ENCODE data around the gene ACAA1.

The ACAA1 gene

GRCh38 chr3:38147421-38147820 lies 10.5 kb upstream of the ACAA1 start:
- TF ChIP-seq YY1 (IDR thresholded peaks at IDR 0.05; ENCODE audit: insufficient read depth, insufficient read length) (no peak), SUZ12 (IDR thresholded peaks at IDR 0.05; ENCODE audit: extremely low read depth, insufficient read depth, insufficient read length) (no peak), ZNF274 (IDR thresholded peaks at IDR 0.05; ENCODE audit: low read depth, low read length) (no peak)
- no peak for DNase-seq (ENCODE audit: low read depth, low spot score)

GRCh38 chr3:38146504-38146903 lies 9.6 kb upstream of the ACAA1 start:
- TF ChIP-seq ZNF274 (IDR thresholded peaks at IDR 0.05; ENCODE audit: low read depth, low read length) (no peak), SUZ12 (IDR thresholded peaks at IDR 0.05; ENCODE audit: extremely low read depth, insufficient read depth, insufficient read length) (no peak), YY1 (IDR thresholded peaks at IDR 0.05; ENCODE audit: insufficient read depth, insufficient read length) (no peak)
- peaks cover 5% of the 10 kb centered on the region for H3K36me3 ChIP-seq (ENCODE audit: insufficient read depth, insufficient read length, low read length)
- H3K9me3 ChIP-seq (ENCODE audit: insufficient read depth, low read length) = peaks cover 6% of the 10 kb centered on the region; the same call in 1 of the 2 replicates
- no peak overlapping the region for H3K9ac ChIP-seq (ENCODE audit: insufficient read length, low read depth)
- no peaks in the 10 kb centered on the region for H3K4me1 ChIP-seq (ENCODE audit: insufficient read depth, insufficient read length)
- no peak for DNase-seq (ENCODE audit: low read depth, low spot score)
- H3K4me3 ChIP-seq (ENCODE audit: insufficient read length, low read depth) = no peak overlapping the region
- no peaks in the 10 kb centered on the region for H3K27me3 ChIP-seq (ENCODE audit: insufficient read depth, insufficient read length)

More at GRCh38 chr3:38147421-38147820, 10.5 kb upstream of the ACAA1 start:
- H3K4me1 ChIP-seq (ENCODE audit: insufficient read depth, insufficient read length) = no peaks in the 10 kb centered on the region
- no peaks in the 10 kb centered on the region for H3K27me3 ChIP-seq (ENCODE audit: insufficient read depth, insufficient read length)
- peaks cover 6% of the 10 kb centered on the region; the same call in 1 of the 2 replicates for H3K9me3 ChIP-seq (ENCODE audit: insufficient read depth, low read length)
- no peak overlapping the region for H3K4me3 ChIP-seq (ENCODE audit: insufficient read length, low read depth)
- no peak overlapping the region for H3K9ac ChIP-seq (ENCODE audit: insufficient read length, low read depth)
- no peaks in the 10 kb centered on the region for H3K36me3 ChIP-seq (ENCODE audit: insufficient read depth, insufficient read length, low read length)

- DNase-seq (ENCODE audit: low read depth, low spot score) = no peak
- peaks cover 9% of the 10 kb centered on the region for H3K4me1 ChIP-seq (ENCODE audit: insufficient read depth, insufficient read length)
- H3K27me3 ChIP-seq (ENCODE audit: insufficient read depth, insufficient read length) = peaks cover 20% of the 10 kb centered on the region
- no peak overlapping the region for H3K9ac ChIP-seq (ENCODE audit: insufficient read length, low read depth)
- peaks cover 18% of the 10 kb centered on the region for H3K36me3 ChIP-seq (ENCODE audit: insufficient read depth, insufficient read length, low read length)
- no peak overlapping the region for H3K4me3 ChIP-seq (ENCODE audit: insufficient read length, low read depth)
- H3K9me3 ChIP-seq (ENCODE audit: insufficient read depth, low read length) = peaks cover 6% of the 10 kb centered on the region; the same call in 1 of the 2 replicates
- no peak for TF ChIP-seq YY1 (IDR thresholded peaks at IDR 0.05; ENCODE audit: insufficient read depth, insufficient read length)
- TF ChIP-seq ZNF274 (IDR thresholded peaks at IDR 0.05; ENCODE audit: low read depth, low read length) = no peak
- TF ChIP-seq SUZ12 (IDR thresholded peaks at IDR 0.05; ENCODE audit: extremely low read depth, insufficient read depth, insufficient read length) = no peak
These were observed 6.6 kb upstream of the ACAA1 start for GRCh38 chr3:38143511-38143910.

GRCh38 chr3:38142959-38143358 lies 6.0 kb upstream of the ACAA1 start:
- Histone ChIP-seq H3K9me3 (ENCODE audit: insufficient read depth, low read length) (peaks cover 6% of the 10 kb centered on the region; the same call in 1 of the 2 replicates), H3K9ac (ENCODE audit: insufficient read length, low read depth) (no peak overlapping the region), H3K4me3 (ENCODE audit: insufficient read length, low read depth) (no peak overlapping the region), H3K27me3 (ENCODE audit: insufficient read depth, insufficient read length) (peaks cover 25% of the 10 kb centered on the region), H3K4me1 (ENCODE audit: insufficient read depth, insufficient read length) (peaks cover 11% of the 10 kb centered on the region), H3K36me3 (ENCODE audit: insufficient read depth, insufficient read length, low read length) (peaks cover 18% of the 10 kb centered on the region)
- no peak for TF ChIP-seq ZNF274 (IDR thresholded peaks at IDR 0.05; ENCODE audit: low read depth, low read length)
- no peak for TF ChIP-seq YY1 (IDR thresholded peaks at IDR 0.05; ENCODE audit: insufficient read depth, insufficient read length)
- no peak for TF ChIP-seq SUZ12 (IDR thresholded peaks at IDR 0.05; ENCODE audit: extremely low read depth, insufficient read depth, insufficient read length)
- DNase-seq (ENCODE audit: low read depth, low spot score) = no peak

- no peak overlapping the region for H3K9ac ChIP-seq (ENCODE audit: insufficient read length, low read depth)
- H3K4me3 ChIP-seq (ENCODE audit: insufficient read length, low read depth) = no peak overlapping the region
- no peak for DNase-seq (ENCODE audit: low read depth, low spot score)
- H3K4me1 ChIP-seq (ENCODE audit: insufficient read depth, insufficient read length) = peaks cover 14% of the 10 kb centered on the region
- H3K27me3 ChIP-seq (ENCODE audit: insufficient read depth, insufficient read length) = peaks cover 27% of the 10 kb centered on the region
- peaks cover 4% of the 10 kb centered on the region; the same call in 1 of the 2 replicates for H3K9me3 ChIP-seq (ENCODE audit: insufficient read depth, low read length)
- peaks cover 18% of the 10 kb centered on the region for H3K36me3 ChIP-seq (ENCODE audit: insufficient read depth, insufficient read length, low read length)
- TF ChIP-seq YY1 (IDR thresholded peaks at IDR 0.05; ENCODE audit: insufficient read depth, insufficient read length) (no peak), SUZ12 (IDR thresholded peaks at IDR 0.05; ENCODE audit: extremely low read depth, insufficient read depth, insufficient read length) (no peak), ZNF274 (IDR thresholded peaks at IDR 0.05; ENCODE audit: low read depth, low read length) (no peak)
These were observed 5.0 kb upstream of the ACAA1 start for GRCh38 chr3:38141952-38142273.

GRCh38 chr3:38141173-38141951 lies 4.4 kb upstream of the ACAA1 start:
- Histone ChIP-seq H3K36me3 (ENCODE audit: insufficient read depth, insufficient read length, low read length) (peaks cover 18% of the 10 kb centered on the region), H3K4me1 (ENCODE audit: insufficient read depth, insufficient read length) (peaks cover 14% of the 10 kb centered on the region), H3K27me3 (ENCODE audit: insufficient read depth, insufficient read length) (peaks cover 27% of the 10 kb centered on the region), H3K9ac (ENCODE audit: insufficient read length, low read depth) (no peak overlapping the region), H3K4me3 (ENCODE audit: insufficient read length, low read depth) (no peak overlapping the region), H3K9me3 (ENCODE audit: insufficient read depth, low read length) (no peaks in the 10 kb centered on the region)
- TF ChIP-seq YY1 (IDR thresholded peaks at IDR 0.05; ENCODE audit: insufficient read depth, insufficient read length) (no peak), ZNF274 (IDR thresholded peaks at IDR 0.05; ENCODE audit: low read depth, low read length) (no peak), SUZ12 (IDR thresholded peaks at IDR 0.05; ENCODE audit: extremely low read depth, insufficient read depth, insufficient read length) (no peak)
- DNase-seq (ENCODE audit: low read depth, low spot score) = no peak

- TF ChIP-seq SUZ12 (IDR thresholded peaks at IDR 0.05; ENCODE audit: extremely low read depth, insufficient read depth, insufficient read length) (no peak), ZNF274 (IDR thresholded peaks at IDR 0.05; ENCODE audit: low read depth, low read length) (no peak), YY1 (IDR thresholded peaks at IDR 0.05; ENCODE audit: insufficient read depth, insufficient read length) (no peak)
- no peak for DNase-seq (ENCODE audit: low read depth, low spot score)
- Histone ChIP-seq H3K36me3 (ENCODE audit: insufficient read depth, insufficient read length, low read length) (peaks cover 18% of the 10 kb centered on the region), H3K9me3 (ENCODE audit: insufficient read depth, low read length) (no peaks in the 10 kb centered on the region), H3K9ac (ENCODE audit: insufficient read length, low read depth) (no peak overlapping the region), H3K4me1 (ENCODE audit: insufficient read depth, insufficient read length) (peaks cover 14% of the 10 kb centered on the region), H3K4me3 (ENCODE audit: insufficient read length, low read depth) (no peak overlapping the region), H3K27me3 (ENCODE audit: insufficient read depth, insufficient read length) (peaks cover 27% of the 10 kb centered on the region)
These were observed 3.6 kb upstream of the ACAA1 start for GRCh38 chr3:38140326-38141172.
